NK-92 (cell line): Measurements from ENCODE around the gene HAUS8.
"Not testable (repeated sequence)": the region's sequence is repeated elsewhere in the genome, so short reads cannot be mapped to it uniquely, and the experiment has no call there.

ENCODE experiments used
- DNase-seq: peaks from one replicate; lab custom pipeline; 2025; ENCODE audit not compliant: unreplicated experiment; lab: John Stamatoyannopoulos, UW

Gene HAUS8

GRCh38 chr19:17036640-17037039, 38.6 kb downstream of the HAUS8 start:
- no peak for DNase-seq

- no peak for DNase-seq
Observed at GRCh38 chr19:17035842-17036424, 39.3 kb downstream of the HAUS8 start.

- DNase-seq: no peak
Observed at GRCh38 chr19:17031741-17032140, 43.5 kb downstream of the HAUS8 start.

GRCh38 chr19:17027535-17027975, 47.7 kb downstream of the HAUS8 start:
- no peak for DNase-seq

GRCh38 chr19:17026706-17027534, 48.3 kb downstream of the HAUS8 start, which contains the start of gene CPAMD8:
Gene CPAMD8 (minus strand): TSS chr19:17026810. CDS start chr19:17026642, 168 bp downstream.
- no peak for DNase-seq

GRCh38 chr19:17025991-17026658, 49.1 kb downstream of the HAUS8 start:
- DNase-seq: no peak

GRCh38 chr19:17025361-17025760, 49.9 kb downstream of the HAUS8 start:
- no peak for DNase-seq

- DNase-seq: not testable (repeated sequence)
Observed at GRCh38 chr19:17024941-17025340, 50.3 kb downstream of the HAUS8 start.

- DNase-seq: no peak
Observed at GRCh38 chr19:17023805-17024204, 51.4 kb downstream of the HAUS8 start.

GRCh38 chr19:17022738-17023137, 52.5 kb downstream of the HAUS8 start:
- DNase-seq: no peak

- no peak for DNase-seq
Observed at GRCh38 chr19:17021793-17022590, 53.3 kb downstream of the HAUS8 start.

- DNase-seq: no peak
Observed at GRCh38 chr19:17021328-17021727, 53.9 kb downstream of the HAUS8 start.

GRCh38 chr19:17020823-17021222, 54.4 kb downstream of the HAUS8 start:
- DNase-seq: no peak

GRCh38 chr19:17020385-17020784, 54.9 kb downstream of the HAUS8 start:
- no peak for DNase-seq

GRCh38 chr19:17014212-17014861, 60.9 kb downstream of the HAUS8 start:
- not testable (repeated sequence) for DNase-seq

GRCh38 chr19:17011485-17011884, 63.8 kb downstream of the HAUS8 start:
- no peak for DNase-seq

- no peak for DNase-seq
Observed at GRCh38 chr19:17006579-17006978, 68.7 kb downstream of the HAUS8 start.

GRCh38 chr19:17005000-17005399, 70.3 kb downstream of the HAUS8 start:
- no peak for DNase-seq

GRCh38 chr19:17004386-17004785, 70.9 kb downstream of the HAUS8 start:
- DNase-seq: no peak

GRCh38 chr19:17002455-17002854, 72.8 kb downstream of the HAUS8 start:
- no peak for DNase-seq
